Vagina (tissue), 2 donors: ENCODE data around the gene CD8A.

ENCODE experiments used
- POLR2A ChIP-seq, 2 donors: fragments of 450-650 bp; IDR thresholded peaks; one replicate each; pipeline ENCODE4 v1.6.1; 2017; ENCODE audit warnings: antibody characterized with exemption in 2 of 2, mild to moderate bottlenecking in 2 of 2, moderate library complexity in 2 of 2
- TF ChIP-seq, protein P1 (sequence below), 3 experiments: fragments of 450-650 bp in 2 of 3; fragments of 200-600 bp in 1 of 3; sonication (generic) in 1 of 3; IDR thresholded peaks; one replicate each; pipeline ENCODE4 v1.5.1; 2017 to 2019; ENCODE audit warnings: antibody characterized with exemption in 3 of 3, mild to moderate bottlenecking in 2 of 3, moderate library complexity in 2 of 3

DNA sequence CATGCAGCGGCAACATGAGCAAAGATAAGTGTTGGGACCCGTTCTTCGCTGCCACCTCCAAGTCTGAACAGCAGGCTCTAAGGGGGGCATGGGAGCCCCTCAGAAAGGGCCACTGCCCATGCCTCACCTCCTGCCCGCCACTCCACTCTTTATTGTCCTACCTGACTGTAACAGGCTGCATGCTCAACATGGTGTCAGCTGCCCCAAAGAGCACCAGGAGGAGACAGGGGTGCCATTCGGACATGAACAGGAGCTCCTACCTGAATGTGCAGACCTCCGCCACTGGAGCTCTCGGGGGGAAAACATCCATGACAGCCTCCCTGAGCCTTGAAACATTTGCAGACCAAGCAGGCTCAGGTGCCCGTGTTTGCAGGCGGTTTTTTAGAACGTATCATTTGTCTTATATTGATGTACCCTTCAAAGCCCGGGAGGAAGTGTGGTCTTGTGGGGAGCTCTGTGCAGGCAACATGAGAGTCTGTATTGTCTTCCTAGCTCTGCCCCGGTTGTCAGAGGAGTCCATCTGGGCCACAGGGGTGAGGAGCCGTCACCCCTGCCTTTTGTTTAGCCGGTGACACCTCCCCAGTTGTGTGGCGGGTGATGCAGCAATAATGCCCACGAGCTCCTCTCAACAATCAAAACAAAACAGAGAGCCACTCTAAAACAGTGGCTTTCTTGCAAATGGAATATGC, 35.1 kb upstream of the CD8A start:
- TF ChIP-seq POLR2A (IDR thresholded peaks at IDR 0.05): no peak
- TF ChIP-seq, protein P1, sequence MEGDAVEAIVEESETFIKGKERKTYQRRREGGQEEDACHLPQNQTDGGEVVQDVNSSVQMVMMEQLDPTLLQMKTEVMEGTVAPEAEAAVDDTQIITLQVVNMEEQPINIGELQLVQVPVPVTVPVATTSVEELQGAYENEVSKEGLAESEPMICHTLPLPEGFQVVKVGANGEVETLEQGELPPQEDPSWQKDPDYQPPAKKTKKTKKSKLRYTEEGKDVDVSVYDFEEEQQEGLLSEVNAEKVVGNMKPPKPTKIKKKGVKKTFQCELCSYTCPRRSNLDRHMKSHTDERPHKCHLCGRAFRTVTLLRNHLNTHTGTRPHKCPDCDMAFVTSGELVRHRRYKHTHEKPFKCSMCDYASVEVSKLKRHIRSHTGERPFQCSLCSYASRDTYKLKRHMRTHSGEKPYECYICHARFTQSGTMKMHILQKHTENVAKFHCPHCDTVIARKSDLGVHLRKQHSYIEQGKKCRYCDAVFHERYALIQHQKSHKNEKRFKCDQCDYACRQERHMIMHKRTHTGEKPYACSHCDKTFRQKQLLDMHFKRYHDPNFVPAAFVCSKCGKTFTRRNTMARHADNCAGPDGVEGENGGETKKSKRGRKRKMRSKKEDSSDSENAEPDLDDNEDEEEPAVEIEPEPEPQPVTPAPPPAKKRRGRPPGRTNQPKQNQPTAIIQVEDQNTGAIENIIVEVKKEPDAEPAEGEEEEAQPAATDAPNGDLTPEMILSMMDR (IDR thresholded peaks at IDR 0.05): no peak
